ENCODE results near the gene SHOC1. TPM values are rescaled to one million over a fixed set of nuclear protein-coding genes. Genes with fewer than 3 reads are reported as not detected.

SHOC1 gene
- total and polyA plus RNA-seq, 2 donors (not counting 3 experiments of a cell fraction or from before 2014, with no cell fraction given) = not detected

GRCh38 chr9:111832449-111832848, 37.7 kb upstream of the SHOC1 start:
- no peak overlapping the region for H3K9ac ChIP-seq (replicated peaks; ENCODE audit: extremely low read depth, insufficient read depth, low read length)
- no TSS peak for BruUV-seq (replicated peaks)
- DNase-seq (ENCODE audit: low read depth, low spot score) (no peak), FAIRE-seq (no peak)
- no peak for TF ChIP-seq JUN (IDR thresholded peaks at IDR 0.05; ENCODE audit: borderline replicate concordance, insufficient read depth, insufficient read length, low read depth)
- TF ChIP-seq POLR2A (IDR thresholded peaks at IDR 0.05; ENCODE audit: low read depth, low read length) = no peak
- TF ChIP-seq POLR2AphosphoS5 (IDR thresholded peaks at IDR 0.05; ENCODE audit: insufficient read depth, low read depth, low read length) = no peak
- no peak for TF ChIP-seq GATA2 (IDR thresholded peaks at IDR 0.05; ENCODE audit: insufficient read depth, insufficient read length, low read depth, low read length)
- TF ChIP-seq CTCF (IDR thresholded peaks at IDR 0.05; ENCODE audit: extremely low read depth in 1 of 2, insufficient read depth in 1 of 2, low read depth in 1 of 2, low read length in 2 of 2) = no peak
- no peak for TF ChIP-seq FOS (IDR thresholded peaks at IDR 0.05; ENCODE audit: borderline replicate concordance, insufficient read depth, low read length)
- TF ChIP-seq MAX (IDR thresholded peaks at IDR 0.05; ENCODE audit: insufficient read depth, insufficient read length) = no peak
- no peak for TF ChIP-seq MYC (IDR thresholded peaks at IDR 0.05; ENCODE audit: low read depth, low read length)
- TF ChIP-seq EZH2 (IDR thresholded peaks at IDR 0.05; ENCODE audit: borderline replicate concordance, low read depth, low read length, severe bottlenecking) = no peak
- no peaks in the 10 kb centered on the region for H4K20me1 ChIP-seq (replicated peaks; ENCODE audit: control insufficient read depth, extremely low read depth, insufficient read depth, low read length)
- no peaks in the 10 kb centered on the region for H3K9me1 ChIP-seq (replicated peaks; ENCODE audit: control insufficient read depth, extremely low read depth, insufficient read depth, low read length)
- dilution Hi-C loops (cut with MboI; ENCODE audit: extremely low pct_ligation_motif_present, low sequenced_read_pairs) = no loop called here
- no peak overlapping the region for H3K4me3 ChIP-seq (replicated peaks in 1 of 3; ENCODE audit: insufficient read depth in 1 of 3, low read depth in 1 of 3, low read length in 3 of 3)
- H2AFZ ChIP-seq (ENCODE audit: low read depth, low read length) = no peak overlapping the region
- no peaks in the 10 kb centered on the region for H3K79me2 ChIP-seq (ENCODE audit: control insufficient read depth, insufficient read depth, low read length)
- H3K27me3 ChIP-seq (ENCODE audit: control insufficient read depth in 2 of 2, insufficient read depth in 2 of 2, low read length in 2 of 2) = no peaks in the 10 kb centered on the region
- no peaks in the 10 kb centered on the region for H3K36me3 ChIP-seq (ENCODE audit: control insufficient read depth in 2 of 2, extremely low read depth in 1 of 2, insufficient read depth in 2 of 2, low read length in 2 of 2)
- no peaks in the 10 kb centered on the region for H3K9me3 ChIP-seq (replicated peaks; ENCODE audit: control insufficient read depth, insufficient read depth, low read length)
- ChIA-PET POLR2A (no interaction called here), CTCF (interaction anchor here (1.9 kb wide), 1 partner anchor 242 kb away, joined by 4 read pairs; no protein-coding TSS in a partner anchor)
- intact Hi-C loops (cut with micrococcal nuclease) = no loop called here
- H3K4me1 ChIP-seq (ENCODE audit: control insufficient read depth, extremely low read depth, insufficient read depth, low read length) = no peaks in the 10 kb centered on the region
- no peak overlapping the region for H3K27ac ChIP-seq (ENCODE audit: insufficient read depth, low read depth, low read length)
- no peak overlapping the region for H3K4me2 ChIP-seq (ENCODE audit: insufficient read depth, low read length)
